ENCODE results near the gene PYGB. TPM values are rescaled to one million over a fixed set of nuclear protein-coding genes. Genes with fewer than 3 reads are reported as not detected.

Gene PYGB
- total RNA-seq, 1 experiment from 2014 or later, result 78.9 TPM

DNA sequence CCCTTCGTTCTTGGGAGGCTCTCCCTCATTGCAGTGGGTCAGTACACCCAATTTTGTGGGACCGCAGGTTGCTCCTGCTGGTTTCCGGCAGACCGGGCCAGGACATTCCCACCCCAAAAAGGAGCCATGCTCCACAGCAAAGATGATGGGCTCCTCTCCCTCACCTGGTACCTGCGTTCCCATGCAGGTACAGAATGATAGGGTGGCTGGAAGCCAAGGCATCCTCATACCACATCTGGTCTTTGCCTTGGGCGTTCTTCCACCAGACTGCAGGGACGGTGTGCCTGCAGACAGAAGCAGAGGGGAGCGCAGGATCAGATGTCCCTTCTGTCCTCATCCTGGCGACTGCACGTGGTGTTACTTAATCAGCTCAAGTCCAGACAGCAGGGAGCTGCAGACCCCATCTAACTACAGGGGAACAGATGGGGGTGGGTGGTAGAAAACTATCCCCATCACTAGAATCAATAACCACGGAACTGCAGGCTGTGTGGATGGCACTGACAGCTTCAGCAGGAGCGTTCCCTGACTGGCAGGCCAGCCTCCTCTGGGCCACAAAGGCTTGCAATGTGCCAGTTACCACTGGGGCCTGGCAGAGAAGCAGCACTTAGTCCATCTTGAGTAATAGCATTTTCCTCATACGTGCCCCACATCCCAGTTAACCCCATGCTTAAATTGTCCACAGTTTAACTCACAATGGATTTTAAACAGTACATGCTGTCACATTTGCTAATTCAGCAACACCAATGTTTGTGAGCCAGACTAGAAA is 72.3 kb downstream of the PYGB start:
- intact Hi-C loops (cut with micrococcal nuclease; ENCODE audit: unreplicated experiment), result no loop called here
- no peaks in the 10 kb centered on the region; the same call in none of the 2 replicates for H3K36me3 ChIP-seq (ENCODE audit: control insufficient read depth, insufficient read depth, low read length)
- H3K27me3 Mint-ChIP-seq (ENCODE audit: insufficient read depth, unreplicated experiment), result no peaks in the 10 kb centered on the region

DNA sequence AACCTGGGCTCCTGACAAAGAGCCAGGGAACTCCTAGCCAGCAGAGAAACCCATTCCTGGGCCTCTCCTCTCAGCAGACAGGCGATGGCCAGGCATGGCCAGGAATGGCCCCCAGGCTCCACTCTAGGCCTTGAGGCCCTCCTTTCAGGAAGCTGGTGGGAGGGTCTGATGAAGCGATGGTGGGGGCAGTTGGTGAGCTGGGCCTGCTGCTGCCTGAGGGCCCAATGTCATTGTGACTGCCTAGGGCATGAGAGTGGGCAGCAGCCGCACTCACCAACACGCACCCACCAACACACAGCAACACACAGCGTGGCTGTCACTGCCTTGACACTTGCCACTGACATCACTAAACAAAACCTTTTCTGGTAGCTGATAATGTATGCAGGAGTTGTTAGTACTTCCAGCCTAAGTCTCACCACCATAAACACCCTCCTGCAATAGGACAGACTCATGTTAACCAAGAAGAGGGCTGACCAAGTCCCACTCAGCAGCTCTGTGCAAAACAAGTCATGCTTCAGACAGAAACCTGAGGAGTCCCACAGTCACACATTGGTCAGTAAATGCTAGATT is 73.5 kb downstream of the PYGB start:
- BruUV-seq (replicated peaks), result no TSS peak
- no peak overlapping the region for H3K4me3 Mint-ChIP-seq (ENCODE audit: unreplicated experiment)
- ChIA-PET POLR2A (no interaction called here), CTCF (no interaction called here)
- intact Hi-C loops (cut with micrococcal nuclease; ENCODE audit: unreplicated experiment), result no loop called here
- no peaks in the 10 kb centered on the region for H3K27me3 ChIP-seq (replicated peaks; ENCODE audit: control insufficient read depth, insufficient read depth, low read length)
- no peak overlapping the region for H3K4me3 ChIP-seq (ENCODE audit: low read depth, low read length)
- peaks cover 1% of the 10 kb centered on the region for H3K36me3 ChIP-seq (ENCODE audit: control insufficient read depth, insufficient read depth, low read length)
- H3K27me3 Mint-ChIP-seq (ENCODE audit: insufficient read depth, unreplicated experiment), result no peaks in the 10 kb centered on the region
- no peaks in the 10 kb centered on the region for H3K4me1 ChIP-seq
- H3K36me3 Mint-ChIP-seq (ENCODE audit: insufficient read depth, unreplicated experiment), result peaks cover 37% of the 10 kb centered on the region
- H3K9me3 ChIP-seq, result no peaks in the 10 kb centered on the region
- no peaks in the 10 kb centered on the region for H3K9me3 Mint-ChIP-seq (ENCODE audit: unreplicated experiment)
- no peak for DNase-seq
- H3K4me1 Mint-ChIP-seq (ENCODE audit: low read depth, unreplicated experiment), result peaks cover 8% of the 10 kb centered on the region
- H3K27ac Mint-ChIP-seq (ENCODE audit: unreplicated experiment), result no peak overlapping the region
- TF ChIP-seq, protein P1, sequence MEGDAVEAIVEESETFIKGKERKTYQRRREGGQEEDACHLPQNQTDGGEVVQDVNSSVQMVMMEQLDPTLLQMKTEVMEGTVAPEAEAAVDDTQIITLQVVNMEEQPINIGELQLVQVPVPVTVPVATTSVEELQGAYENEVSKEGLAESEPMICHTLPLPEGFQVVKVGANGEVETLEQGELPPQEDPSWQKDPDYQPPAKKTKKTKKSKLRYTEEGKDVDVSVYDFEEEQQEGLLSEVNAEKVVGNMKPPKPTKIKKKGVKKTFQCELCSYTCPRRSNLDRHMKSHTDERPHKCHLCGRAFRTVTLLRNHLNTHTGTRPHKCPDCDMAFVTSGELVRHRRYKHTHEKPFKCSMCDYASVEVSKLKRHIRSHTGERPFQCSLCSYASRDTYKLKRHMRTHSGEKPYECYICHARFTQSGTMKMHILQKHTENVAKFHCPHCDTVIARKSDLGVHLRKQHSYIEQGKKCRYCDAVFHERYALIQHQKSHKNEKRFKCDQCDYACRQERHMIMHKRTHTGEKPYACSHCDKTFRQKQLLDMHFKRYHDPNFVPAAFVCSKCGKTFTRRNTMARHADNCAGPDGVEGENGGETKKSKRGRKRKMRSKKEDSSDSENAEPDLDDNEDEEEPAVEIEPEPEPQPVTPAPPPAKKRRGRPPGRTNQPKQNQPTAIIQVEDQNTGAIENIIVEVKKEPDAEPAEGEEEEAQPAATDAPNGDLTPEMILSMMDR (IDR thresholded peaks at IDR 0.05; ENCODE audit: insufficient read depth in 1 of 2, low read depth in 1 of 2, low read length in 1 of 2, severe bottlenecking in 1 of 2, unreplicated experiment in 1 of 2), result no peak

More for the DNA sequence above, 72.3 kb downstream of the PYGB start:
- no peaks in the 10 kb centered on the region for H3K9me3 ChIP-seq
- BruUV-seq (replicated peaks), result no TSS peak
- Mint-ChIP-seq H3K4me3 (ENCODE audit: unreplicated experiment) (no peak overlapping the region), H3K27ac (ENCODE audit: unreplicated experiment) (no peak overlapping the region), H3K9me3 (ENCODE audit: unreplicated experiment) (no peaks in the 10 kb centered on the region), H3K36me3 (ENCODE audit: insufficient read depth, unreplicated experiment) (peaks cover 44% of the 10 kb centered on the region), H3K4me1 (ENCODE audit: low read depth, unreplicated experiment) (peaks cover 8% of the 10 kb centered on the region)
- ChIA-PET CTCF (no interaction called here), POLR2A (no interaction called here)
- TF ChIP-seq, protein P1 (IDR thresholded peaks at IDR 0.05; ENCODE audit: insufficient read depth in 1 of 2, low read depth in 1 of 2, low read length in 1 of 2, severe bottlenecking in 1 of 2, unreplicated experiment in 1 of 2), result no peak
- no peak for DNase-seq
- no peaks in the 10 kb centered on the region for H3K4me1 ChIP-seq
- H3K27me3 ChIP-seq (replicated peaks; ENCODE audit: control insufficient read depth, insufficient read depth, low read length), result no peaks in the 10 kb centered on the region
- no peak overlapping the region for H3K4me3 ChIP-seq (ENCODE audit: low read depth, low read length)

DNA sequence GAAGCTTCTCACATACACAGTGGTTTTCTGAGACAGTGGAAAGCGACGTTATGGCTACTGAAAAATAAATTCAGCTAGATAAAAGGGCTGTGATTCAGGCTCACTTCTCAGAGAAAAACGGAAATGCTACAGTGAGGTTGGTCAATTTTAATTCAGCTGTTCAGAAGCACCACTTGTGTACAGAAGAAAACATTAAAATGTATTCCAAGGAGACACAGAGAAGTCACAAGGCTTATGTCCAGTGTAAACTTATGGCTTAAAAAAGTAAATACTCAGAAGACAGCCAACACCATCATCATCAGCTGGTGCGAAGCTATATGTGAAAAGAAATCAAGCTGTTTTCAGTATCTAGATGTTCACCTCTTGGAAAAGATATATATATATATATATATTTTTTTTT is 74.1 kb downstream of the PYGB start:
- POLR2A ChIA-PET, result no interaction called here
- Mint-ChIP-seq H3K27me3 (ENCODE audit: insufficient read depth, unreplicated experiment) (no peaks in the 10 kb centered on the region), H3K27ac (ENCODE audit: unreplicated experiment) (no peak overlapping the region), H3K9me3 (ENCODE audit: unreplicated experiment) (no peaks in the 10 kb centered on the region), H3K4me1 (ENCODE audit: low read depth, unreplicated experiment) (peaks cover 8% of the 10 kb centered on the region), H3K4me3 (ENCODE audit: unreplicated experiment) (no peak overlapping the region), H3K36me3 (ENCODE audit: insufficient read depth, unreplicated experiment) (peaks cover 37% of the 10 kb centered on the region)
- H3K36me3 ChIP-seq (ENCODE audit: control insufficient read depth, insufficient read depth, low read length), result peaks cover 1% of the 10 kb centered on the region
- TF ChIP-seq, protein P1 (IDR thresholded peaks at IDR 0.05; ENCODE audit: insufficient read depth in 1 of 2, low read depth in 1 of 2, low read length in 1 of 2, severe bottlenecking in 1 of 2, unreplicated experiment in 1 of 2), result no peak
- H3K4me3 ChIP-seq (ENCODE audit: low read depth, low read length), result no peak overlapping the region
- H3K4me1 ChIP-seq, result no peaks in the 10 kb centered on the region
- H3K9me3 ChIP-seq, result no peaks in the 10 kb centered on the region
- no peak for DNase-seq
- no peaks in the 10 kb centered on the region for H3K27me3 ChIP-seq (replicated peaks; ENCODE audit: control insufficient read depth, insufficient read depth, low read length)
- BruUV-seq (replicated peaks), result no TSS peak
- intact Hi-C loops (cut with micrococcal nuclease; ENCODE audit: unreplicated experiment), result no loop called here
- CTCF ChIA-PET, result no interaction called here

Data from Caco-2 (cell line).